ENCODE data around the gene ZDHHC5.
A peak's percentile ranks its signal among the peaks of the same experiment; 100 is the strongest.

The ZDHHC5 gene

GRCh38 chr11:57639321-57640067, 28.4 kb upstream of the ZDHHC5 start:
- Histone ChIP-seq H2AFZ (ENCODE audit: low read depth, low read length) (peak overlapping the region; percentile 89), H3K36me3 (replicated peaks; ENCODE audit: low read depth, low read length) (no peaks in the 10 kb centered on the region), H3K9me3 (ENCODE audit: insufficient read depth, low read length) (no peaks in the 10 kb centered on the region), H3K27me3 (ENCODE audit: low read depth, low read length) (peaks cover 15% of the 10 kb centered on the region), H3K9ac (ENCODE audit: low read length) (peak overlapping the region; percentile 15), H3K27ac (ENCODE audit: low read length) (no peak overlapping the region), H4K20me1 (ENCODE audit: insufficient read depth, low read length) (no peaks in the 10 kb centered on the region), H3K79me2 (ENCODE audit: low read length) (no peaks in the 10 kb centered on the region), H3K4me1 (ENCODE audit: low read length) (peaks cover 31% of the 10 kb centered on the region), H3K4me3 (ENCODE audit: low read length) (peak overlapping the region; percentile 68), H3K4me2 (ENCODE audit: low read length) (peak overlapping the region; percentile 82)
- no peak for TF ChIP-seq EZH2phosphoT487 (IDR thresholded peaks at IDR 0.05; ENCODE audit: low read depth)
- TF ChIP-seq, protein P1, sequence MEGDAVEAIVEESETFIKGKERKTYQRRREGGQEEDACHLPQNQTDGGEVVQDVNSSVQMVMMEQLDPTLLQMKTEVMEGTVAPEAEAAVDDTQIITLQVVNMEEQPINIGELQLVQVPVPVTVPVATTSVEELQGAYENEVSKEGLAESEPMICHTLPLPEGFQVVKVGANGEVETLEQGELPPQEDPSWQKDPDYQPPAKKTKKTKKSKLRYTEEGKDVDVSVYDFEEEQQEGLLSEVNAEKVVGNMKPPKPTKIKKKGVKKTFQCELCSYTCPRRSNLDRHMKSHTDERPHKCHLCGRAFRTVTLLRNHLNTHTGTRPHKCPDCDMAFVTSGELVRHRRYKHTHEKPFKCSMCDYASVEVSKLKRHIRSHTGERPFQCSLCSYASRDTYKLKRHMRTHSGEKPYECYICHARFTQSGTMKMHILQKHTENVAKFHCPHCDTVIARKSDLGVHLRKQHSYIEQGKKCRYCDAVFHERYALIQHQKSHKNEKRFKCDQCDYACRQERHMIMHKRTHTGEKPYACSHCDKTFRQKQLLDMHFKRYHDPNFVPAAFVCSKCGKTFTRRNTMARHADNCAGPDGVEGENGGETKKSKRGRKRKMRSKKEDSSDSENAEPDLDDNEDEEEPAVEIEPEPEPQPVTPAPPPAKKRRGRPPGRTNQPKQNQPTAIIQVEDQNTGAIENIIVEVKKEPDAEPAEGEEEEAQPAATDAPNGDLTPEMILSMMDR (IDR thresholded peaks at IDR 0.05; ENCODE audit: low read depth, low read length): 0 out of 2 replicates have a peak, but pooled peaks have one; percentile 7

DNA sequence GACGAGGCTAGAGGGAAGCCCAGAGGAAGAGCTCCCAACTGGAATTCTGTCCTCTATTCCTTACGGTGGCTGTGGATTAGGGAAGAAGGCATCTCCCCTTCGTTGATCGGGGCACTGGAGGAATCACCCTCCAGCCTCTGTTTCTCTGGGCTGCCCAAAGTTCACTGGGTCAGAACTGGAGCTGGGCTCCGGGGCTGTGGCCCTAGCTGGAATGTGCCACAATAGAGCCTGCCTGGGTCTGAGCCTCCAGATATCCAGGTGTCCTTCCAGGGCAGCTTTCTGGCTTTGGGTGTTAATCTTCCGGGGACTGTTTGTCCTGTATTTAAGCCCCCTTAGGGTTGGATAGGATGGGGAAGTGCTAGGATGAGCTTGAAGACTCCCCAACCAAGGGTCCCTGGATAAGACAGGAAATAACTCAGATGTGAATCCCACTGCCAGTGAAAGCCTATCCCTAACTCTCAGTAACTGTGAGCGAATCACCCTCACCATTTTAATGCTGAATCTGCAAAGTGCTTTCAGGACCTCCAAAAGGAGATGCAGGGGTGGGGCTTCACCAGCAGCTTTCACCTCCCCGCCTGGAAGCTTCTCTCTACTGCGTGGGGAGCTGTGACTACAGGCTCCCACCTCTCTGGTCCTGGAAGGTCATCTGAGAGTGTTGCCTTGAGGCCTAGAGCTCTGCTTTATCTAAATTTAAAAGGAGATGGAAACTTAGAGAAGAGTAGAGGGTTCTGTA, 27.7 kb upstream of the ZDHHC5 start:
- TF ChIP-seq, protein P1 (IDR thresholded peaks at IDR 0.05; ENCODE audit: low read depth, low read length): no peak
- TF ChIP-seq EZH2phosphoT487 (IDR thresholded peaks at IDR 0.05; ENCODE audit: low read depth): no peak
- 0 out of 2 replicates have a peak overlapping the region, but pooled peaks have one; percentile 8 for H3K4me3 ChIP-seq (ENCODE audit: low read length)
- no peaks in the 10 kb centered on the region for H3K79me2 ChIP-seq (ENCODE audit: low read length)
- H2AFZ ChIP-seq (ENCODE audit: low read depth, low read length): no peak overlapping the region; the same call in 1 of the 2 replicates
- peaks cover 37% of the 10 kb centered on the region for H3K4me1 ChIP-seq (ENCODE audit: low read length)
- H3K9ac ChIP-seq (ENCODE audit: low read length): no peak overlapping the region
- H3K36me3 ChIP-seq (replicated peaks; ENCODE audit: low read depth, low read length): no peaks in the 10 kb centered on the region
- H3K9me3 ChIP-seq (ENCODE audit: insufficient read depth, low read length): no peaks in the 10 kb centered on the region
- no peaks in the 10 kb centered on the region for H4K20me1 ChIP-seq (ENCODE audit: insufficient read depth, low read length)
- no peak overlapping the region for H3K27ac ChIP-seq (ENCODE audit: low read length)
- H3K27me3 ChIP-seq (ENCODE audit: low read depth, low read length): peaks cover 8% of the 10 kb centered on the region; the same call in 1 of the 2 replicates
- peak overlapping the region; percentile 41 for H3K4me2 ChIP-seq (ENCODE audit: low read length)

- Histone ChIP-seq H3K4me3 (ENCODE audit: low read length) (0 out of 2 replicates have a peak overlapping the region, but pooled peaks have one; percentile 8), H3K4me2 (ENCODE audit: low read length) (peak overlapping the region; percentile 41), H3K27me3 (ENCODE audit: low read depth, low read length) (0 out of 2 replicates have a peak, but pooled peaks cover 6% of the 10 kb centered on the region), H3K9me3 (ENCODE audit: insufficient read depth, low read length) (no peaks in the 10 kb centered on the region), H3K36me3 (replicated peaks; ENCODE audit: low read depth, low read length) (no peaks in the 10 kb centered on the region), H3K79me2 (ENCODE audit: low read length) (no peaks in the 10 kb centered on the region), H3K9ac (ENCODE audit: low read length) (no peak overlapping the region), H2AFZ (ENCODE audit: low read depth, low read length) (no peak overlapping the region; the same call in 1 of the 2 replicates), H3K4me1 (ENCODE audit: low read length) (peaks cover 41% of the 10 kb centered on the region), H3K27ac (ENCODE audit: low read length) (no peak overlapping the region), H4K20me1 (ENCODE audit: insufficient read depth, low read length) (no peaks in the 10 kb centered on the region)
- TF ChIP-seq EZH2phosphoT487 (IDR thresholded peaks at IDR 0.05; ENCODE audit: low read depth): no peak
- TF ChIP-seq, protein P1 (IDR thresholded peaks at IDR 0.05; ENCODE audit: low read depth, low read length): peak; percentile 87
Measured at GRCh38 chr11:57641011-57641807, 26.7 kb upstream of the ZDHHC5 start.

Measured in OCI-LY3 (cell line).